NCI-H187 treated with DMSO at 0.1 percent for 48 hours (cell line): ENCODE measurements around the gene PCLO.
"Not testable (repeated sequence)": the region's sequence is repeated elsewhere in the genome, so short reads cannot be mapped to it uniquely, and the experiment has no call there.

Source experiments
- DNase-seq: peaks from one replicate; lab custom pipeline; 2025; lab: John Stamatoyannopoulos, UW

The PCLO gene

DNA sequence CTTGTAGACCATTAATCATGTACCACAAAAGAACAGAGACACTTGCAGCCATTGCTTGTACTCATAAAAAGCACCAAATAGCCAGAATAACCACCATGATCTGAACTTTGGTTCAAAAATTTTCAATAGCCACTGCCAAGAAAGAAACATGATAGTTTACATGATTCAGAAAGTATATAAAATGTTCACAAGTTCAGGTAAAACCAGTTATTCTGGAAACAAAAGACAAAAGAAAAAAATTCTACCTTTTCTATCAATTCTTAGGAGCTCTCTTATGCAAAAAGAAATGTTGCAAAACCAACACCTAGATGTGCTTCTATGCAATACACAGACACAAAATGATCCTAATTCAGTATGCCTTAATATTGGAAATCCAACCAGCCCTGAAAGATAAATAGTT lies 108.7 kb downstream of the PCLO start:
- no peak for DNase-seq

DNA sequence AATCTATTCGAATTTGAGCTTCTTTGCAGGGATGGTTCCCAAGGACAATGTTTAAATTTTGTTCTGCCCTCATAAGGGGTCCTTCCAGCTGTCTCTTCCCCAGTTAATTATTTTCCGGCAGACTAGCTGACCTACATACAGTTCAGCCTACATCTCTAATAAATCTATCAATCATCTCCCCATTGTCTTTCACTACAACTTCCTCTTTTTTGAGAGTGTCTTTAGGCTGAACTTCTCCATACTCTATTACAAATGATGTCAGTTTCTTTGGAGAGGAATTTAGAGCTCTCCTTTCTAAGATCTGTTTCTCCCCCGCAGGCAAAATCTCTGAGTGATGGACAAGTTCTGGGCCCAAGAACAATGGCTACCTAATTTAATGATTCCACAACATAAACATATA lies 122.2 kb downstream of the PCLO start:
- no peak for DNase-seq

DNA sequence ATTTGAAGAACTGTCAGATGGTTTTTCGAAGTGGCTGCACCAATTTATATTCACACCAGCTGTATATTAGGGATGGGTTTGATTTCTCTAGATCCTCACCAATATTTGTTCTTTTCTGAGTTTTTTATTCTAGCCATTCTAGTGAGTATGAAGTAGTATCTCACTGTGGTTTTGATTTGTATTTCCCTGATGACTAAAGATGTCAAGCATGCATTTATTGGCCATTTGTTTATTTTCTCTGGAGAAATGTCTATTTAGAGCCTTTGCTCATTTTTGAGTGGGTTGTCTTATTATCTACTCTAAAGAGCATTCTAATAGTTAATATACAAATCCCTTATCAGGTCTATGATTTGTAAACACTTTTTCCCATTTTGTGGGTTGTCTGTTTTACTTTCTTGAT lies 123.9 kb downstream of the PCLO start:
- no peak for DNase-seq

DNA sequence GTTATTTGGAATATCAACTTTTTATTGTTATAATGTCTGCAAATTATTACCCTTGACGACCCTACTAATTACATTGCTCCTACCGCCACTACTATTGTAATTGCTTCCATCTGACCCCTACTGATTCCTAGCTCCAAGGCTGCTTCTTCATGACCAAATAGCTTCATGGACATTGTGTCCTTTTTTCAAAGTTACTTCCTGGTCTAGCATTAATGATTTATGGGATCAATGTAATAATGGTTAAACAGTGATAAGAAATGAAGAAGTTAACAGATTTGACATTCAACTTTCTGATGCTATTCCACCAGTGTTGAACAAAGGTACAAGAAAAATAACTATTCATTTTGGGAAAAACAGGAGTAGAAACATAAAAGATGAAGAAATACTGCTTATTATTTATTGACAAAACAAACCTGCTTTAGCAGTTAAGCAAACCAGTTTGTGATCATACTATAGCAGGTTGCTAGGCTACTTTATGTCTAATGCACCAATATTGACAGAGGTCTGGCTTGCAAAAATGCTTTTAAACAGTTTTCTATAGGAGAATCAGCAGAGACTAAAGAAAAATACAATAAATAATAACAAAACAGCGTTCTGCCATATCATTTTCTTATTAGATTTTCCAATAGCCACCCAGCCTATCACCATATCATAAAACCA lies 125.8 kb downstream of the PCLO start:
- DNase-seq = no peak

DNA sequence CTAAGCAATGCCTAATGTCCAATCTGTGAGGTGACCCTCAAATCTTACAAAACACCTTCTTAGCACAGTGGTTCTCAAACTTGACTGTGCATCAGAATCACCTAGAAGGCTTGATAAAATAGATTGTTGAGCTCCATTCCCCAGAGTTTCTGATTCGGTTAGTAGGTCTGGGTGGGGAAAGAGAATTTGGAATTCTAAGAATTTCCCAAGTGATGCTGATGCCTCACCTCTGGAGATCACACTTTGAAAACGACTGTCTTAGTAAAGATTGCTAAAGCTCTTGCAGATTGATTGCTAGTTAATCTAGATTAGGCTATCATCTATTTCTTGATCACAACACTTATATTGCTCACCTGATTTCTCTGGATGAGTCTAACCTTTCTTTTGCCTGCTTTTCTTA lies 126.6 kb downstream of the PCLO start:
- no peak for DNase-seq

DNA sequence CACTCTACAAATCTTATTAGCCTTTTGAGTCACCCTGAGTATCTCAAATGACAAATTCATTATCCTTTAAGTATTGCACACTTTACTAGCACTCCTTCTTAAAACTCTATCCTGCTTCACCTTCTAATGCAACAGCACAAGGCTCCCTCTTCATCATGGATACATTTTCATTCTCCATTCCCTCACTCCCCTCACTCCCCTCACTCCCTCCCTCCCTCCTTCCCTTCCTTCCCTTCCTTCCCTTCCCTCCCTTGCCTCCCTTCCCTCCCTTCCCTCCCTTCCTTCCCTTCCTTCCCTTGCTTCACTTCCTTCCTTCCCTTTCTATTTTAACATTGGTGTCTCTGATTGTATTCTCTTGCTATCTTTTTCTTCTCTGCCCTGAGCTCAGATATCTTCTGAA lies 130.5 kb downstream of the PCLO start:
- no peak for DNase-seq

DNA sequence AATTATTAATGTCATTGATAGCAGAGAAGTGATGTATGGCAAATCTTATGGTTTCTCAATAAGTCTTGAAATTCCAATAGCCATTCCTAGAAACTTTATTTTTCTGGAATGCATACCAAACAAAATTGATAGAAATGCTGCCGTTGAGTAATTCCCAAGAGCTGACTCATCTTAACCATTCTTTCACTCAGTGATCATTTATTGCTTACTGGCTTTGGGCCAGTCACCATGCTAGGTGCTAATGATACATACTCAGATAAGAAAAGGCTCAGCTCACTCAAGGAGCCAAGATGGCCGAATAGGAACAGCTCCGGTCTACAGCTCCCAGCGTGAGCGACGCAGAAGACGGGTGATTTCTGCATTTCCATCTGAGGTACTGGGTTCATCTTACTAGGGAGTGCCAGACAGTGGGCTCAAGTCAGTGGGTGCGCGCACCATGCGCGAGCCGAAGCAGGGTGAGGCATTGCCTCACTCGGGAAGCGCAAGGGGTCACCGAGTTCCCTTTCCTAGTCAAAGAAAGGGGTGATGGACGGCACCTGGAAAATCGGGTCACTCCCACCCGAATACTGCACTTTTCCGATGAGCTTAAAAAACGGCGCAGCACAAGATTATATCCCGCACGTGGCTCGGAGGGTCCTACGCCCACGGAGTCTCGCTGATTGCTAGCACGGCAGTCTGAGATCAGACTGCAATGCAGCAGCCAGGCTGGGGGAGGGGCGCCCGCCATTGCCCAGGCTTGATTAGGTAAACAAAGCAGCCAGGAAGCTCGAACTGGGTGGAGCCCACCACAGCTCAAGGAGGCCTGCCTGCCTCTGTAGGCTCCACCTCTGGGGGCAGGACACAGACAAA lies 138.6 kb downstream of the PCLO start:
- not testable (repeated sequence) for DNase-seq

DNA sequence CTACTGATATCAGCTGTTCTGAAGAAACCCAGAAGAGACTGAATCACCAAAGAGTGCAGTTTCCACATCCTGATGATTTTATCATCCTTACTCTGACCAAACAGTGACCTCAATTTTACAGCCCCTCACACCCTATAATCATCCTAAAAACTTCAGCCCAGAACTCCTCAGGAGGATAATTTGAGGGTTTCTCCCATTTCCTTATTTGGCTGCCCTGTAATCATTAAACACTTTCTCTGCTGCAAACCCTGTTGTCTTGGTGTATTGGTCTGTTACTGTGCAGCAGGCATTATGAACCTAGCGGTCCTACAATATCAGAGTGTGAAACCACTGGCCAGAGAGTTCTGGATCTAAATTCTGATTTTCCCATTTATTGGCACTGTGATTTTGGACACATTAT lies 141.7 kb downstream of the PCLO start:
- DNase-seq = no peak

DNA sequence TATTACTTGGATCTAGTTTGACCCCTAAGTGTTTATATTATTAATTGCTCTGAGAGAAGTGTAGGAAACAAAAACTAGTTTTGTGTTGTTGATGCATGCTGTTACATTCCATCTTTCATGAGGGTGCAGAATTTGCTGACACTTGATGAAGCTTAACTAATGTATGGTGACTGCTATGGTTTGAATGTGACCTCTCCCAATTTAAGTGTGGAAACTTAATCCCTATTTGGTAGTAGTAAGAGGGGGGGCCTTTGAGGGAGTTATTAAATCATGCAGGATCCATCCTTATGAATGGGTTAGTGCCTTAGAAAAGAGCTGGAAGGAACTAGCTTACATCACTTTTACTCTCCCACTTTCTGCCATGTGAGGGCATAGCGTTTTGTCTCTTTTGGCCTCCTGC lies 142.5 kb downstream of the PCLO start:
- DNase-seq = no peak

DNA sequence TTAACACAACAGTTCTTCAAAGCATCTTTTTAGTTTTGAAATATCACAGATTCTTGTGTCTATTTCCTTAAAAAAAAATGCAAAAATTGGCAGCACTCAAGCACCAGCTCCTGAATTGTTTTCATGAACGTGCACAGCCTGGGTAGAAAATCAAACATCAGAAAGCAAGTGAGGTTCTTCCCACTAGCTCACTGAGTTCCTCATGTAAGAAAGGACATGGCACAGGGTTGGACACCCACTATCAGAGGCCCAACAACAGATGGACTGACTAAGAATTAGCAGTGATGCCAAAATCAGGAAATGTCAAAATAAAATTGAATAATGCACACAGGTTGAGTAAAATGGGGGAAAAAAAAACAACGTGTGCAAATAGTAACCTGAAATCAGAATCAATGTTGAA lies 146.8 kb downstream of the PCLO start:
- no peak for DNase-seq

DNA sequence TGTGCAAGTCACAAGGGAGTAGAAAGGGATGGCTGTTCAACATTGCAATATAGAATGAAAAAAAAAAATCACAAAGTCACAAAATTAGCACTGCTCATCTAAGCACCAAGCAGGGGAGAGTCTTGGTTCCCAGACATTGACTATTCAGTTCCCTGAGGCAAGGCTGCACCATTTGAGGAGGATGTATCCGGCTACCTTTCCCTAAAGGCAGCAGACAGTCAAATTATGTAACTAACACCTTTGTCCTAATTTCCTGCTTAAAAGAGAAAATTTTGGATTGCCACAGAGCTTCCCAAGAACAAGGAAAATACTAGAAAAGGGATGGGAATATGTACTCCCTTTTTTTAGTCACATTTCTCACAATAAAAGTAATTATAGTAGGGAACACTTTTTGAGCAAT lies 148.1 kb downstream of the PCLO start:
- DNase-seq = no peak

DNA sequence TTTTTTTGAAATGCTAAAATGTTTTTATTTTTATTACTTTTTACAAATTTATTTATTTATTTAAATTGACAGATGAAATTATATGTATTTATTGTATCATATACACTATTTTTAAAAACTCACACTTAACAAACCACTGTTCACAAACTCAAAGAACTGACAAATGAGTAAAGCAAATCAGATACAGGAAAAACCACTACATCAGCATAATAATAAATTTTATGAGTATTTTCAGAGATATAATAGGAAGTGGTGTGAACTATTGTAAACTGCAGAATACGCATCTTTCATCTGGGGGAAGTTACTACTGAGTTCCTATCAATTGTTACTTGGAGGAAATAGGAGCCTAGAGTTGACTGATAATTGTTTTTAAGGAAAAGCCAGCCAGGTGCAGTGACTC lies 150.7 kb downstream of the PCLO start:
- no peak for DNase-seq

DNA sequence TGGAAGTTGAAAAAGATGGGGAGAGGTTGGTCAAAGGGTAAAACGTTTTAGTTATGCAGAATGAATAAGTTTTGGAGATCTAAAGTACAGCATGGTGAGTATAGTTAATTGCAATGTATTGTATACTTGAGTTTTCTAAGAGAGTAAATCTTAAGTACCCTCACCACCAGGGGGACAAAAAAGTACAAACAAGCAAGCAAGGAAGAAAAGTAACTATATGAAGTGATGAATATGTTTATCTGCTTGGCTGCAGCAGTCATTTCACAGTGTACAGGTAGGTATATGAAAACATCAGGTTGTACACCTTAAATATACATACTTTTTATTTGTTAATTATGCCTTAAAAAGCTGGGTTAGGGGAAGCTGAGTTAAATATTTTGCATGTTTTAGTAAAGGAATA lies 157.3 kb downstream of the PCLO start:
- no peak for DNase-seq

DNA sequence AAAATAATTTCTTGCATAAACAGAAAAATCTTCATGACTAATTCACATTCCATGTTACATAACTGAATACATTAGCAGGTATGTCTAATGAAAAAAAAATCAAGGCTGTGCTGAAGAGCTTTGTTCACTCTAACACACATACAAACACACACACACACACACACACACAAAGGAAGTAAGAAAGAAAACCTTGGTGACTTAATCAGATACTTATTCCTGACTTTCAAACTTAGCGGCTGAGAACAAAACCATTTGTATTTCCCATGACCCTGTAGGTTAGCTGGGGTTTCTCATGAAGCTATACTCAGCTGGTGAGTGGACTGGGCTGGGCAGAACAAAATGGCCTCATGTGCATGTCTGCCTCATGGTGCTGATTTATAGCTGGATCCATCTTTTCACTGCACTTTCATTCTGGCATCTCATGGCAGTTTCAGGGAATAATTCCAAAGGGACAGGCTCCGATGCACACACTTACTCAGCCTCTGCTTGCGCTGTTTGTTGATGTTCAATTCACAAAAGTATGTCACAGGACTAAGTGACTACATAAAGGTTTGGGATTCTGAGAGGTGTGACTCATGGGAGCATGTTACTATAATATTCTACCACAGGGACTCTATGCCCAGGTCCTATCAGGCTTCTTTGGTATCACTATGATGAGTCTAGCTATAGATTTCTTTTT lies 161.2 kb downstream of the PCLO start:
- no peak for DNase-seq

DNA sequence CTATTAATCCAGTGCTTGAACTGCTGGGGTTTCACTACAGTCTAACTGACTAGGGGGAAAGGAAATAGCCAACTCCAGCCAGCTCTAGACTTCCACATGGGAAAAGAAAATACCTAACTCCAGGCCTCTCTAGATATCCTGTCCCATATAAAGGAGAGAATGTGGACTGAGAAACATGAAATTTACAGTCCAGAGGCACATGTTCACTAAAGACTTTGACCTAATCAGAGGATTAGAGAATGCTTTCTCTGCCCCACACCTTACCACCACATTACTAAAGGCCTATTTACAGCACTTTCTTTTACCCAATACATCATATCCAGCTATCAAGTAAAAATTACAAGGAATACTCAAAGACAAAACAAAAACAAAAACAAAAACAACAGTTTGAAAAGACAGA lies 164.2 kb downstream of the PCLO start:
- DNase-seq = no peak

DNA sequence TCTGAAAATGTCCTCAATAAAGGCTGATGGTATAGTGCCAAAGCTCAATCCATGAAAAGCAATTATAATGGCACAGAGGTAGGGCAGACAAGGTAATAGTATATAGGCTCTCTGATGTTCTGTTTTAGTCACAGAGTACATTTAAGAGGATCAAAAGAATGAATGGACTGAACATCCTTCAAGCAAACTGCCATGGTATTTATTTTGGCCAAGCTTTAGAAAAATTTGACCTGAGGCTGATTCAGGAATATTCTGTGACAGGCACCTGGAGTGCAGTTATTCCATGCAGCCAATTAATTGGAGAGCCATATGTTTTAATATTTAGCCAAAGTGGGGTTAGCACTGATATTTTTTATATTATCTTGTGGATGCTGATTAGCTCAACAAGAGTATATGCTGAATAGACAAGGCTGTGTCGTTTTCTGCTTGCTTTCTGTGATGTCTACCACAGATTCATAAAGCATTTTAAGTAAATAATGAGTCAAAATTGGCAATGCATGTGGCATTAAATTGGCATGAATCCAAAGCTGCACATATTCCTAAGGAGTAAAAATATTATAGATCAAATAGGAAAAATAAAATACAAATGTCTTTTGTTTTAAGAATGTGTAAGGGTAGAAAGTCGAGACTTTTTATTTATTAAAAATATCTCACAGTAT lies 177.4 kb downstream of the PCLO start:
- DNase-seq = no peak

DNA sequence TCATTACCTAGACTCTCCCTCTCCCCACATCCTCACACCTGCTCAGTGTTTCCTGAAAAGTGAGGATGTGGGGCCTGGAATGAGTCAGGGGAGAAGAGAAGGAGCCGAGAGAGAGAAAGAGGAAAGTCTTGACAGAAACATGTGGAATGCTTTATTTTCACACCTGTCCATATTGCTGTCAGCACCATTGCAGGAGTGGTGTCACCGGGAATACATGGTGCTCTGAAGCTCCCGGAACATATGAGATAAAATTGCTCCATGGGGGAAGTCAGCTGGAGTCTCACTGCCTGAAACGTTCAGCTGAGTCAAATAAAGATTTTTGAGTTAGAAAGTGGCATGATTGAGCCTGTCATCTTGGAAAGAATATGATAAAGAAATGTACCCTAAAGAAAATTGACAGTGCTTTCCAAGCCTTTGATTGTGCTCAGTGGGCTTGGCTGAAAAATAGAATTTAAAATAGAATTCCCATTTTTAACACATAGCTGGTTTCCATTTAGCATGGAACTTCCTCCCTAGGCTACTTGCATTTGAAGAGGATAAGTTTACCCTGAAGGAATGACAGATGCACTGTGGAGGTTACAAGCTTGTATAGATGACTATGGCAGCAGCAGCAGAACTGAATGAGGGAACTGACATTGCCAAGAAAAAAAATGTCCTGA lies 182.4 kb downstream of the PCLO start:
- no peak for DNase-seq

DNA sequence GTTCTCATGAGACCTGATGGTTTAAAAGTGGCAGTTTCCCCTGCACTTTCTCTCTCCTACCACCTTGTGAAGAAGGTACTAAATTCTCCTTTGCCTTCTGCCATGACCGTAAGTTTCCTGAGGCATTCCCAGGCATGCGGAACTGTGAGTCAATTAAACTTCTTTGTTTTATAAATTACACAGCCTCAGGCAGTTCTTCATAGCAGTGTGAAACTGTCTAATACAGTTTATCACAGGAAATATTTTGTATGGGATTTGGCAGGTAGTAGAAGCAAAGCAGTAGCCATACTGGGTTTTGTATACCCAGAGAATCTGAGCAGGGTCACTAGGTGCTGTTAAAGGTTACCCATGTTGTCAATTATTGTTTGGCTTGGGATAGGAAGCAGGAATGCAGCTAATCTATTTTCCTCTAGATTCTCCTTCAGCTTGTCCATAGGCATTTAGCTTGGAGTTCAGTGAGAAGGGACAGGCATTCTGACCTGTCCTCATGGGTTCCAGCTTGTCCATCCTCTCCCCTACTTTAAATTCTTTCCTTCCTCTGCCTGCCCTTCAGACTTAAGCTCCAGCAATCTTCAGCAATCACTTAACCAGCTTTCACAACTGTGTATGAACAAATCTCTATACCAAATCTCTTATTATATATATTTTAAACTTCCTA lies 186.7 kb downstream of the PCLO start:
- no peak for DNase-seq

DNA sequence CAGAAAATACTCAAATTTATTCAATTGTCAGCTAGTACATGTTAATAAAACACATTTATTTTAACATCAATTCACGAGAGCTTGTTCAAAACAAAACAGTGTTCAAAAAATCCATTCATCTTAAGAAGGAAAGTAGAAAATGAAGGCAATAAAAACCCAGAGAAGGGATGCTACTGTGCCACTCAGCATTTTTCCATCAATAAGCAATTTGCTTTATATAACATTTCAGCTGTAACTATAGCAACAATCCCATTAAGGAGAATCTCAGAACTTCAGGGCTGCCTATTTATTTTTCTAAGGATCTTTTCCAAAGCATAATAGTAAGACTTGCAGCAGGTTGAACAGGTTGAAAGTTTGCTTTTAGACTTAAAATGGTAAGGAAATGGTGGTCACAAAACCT lies 190.5 kb downstream of the PCLO start:
- no peak for DNase-seq

DNA sequence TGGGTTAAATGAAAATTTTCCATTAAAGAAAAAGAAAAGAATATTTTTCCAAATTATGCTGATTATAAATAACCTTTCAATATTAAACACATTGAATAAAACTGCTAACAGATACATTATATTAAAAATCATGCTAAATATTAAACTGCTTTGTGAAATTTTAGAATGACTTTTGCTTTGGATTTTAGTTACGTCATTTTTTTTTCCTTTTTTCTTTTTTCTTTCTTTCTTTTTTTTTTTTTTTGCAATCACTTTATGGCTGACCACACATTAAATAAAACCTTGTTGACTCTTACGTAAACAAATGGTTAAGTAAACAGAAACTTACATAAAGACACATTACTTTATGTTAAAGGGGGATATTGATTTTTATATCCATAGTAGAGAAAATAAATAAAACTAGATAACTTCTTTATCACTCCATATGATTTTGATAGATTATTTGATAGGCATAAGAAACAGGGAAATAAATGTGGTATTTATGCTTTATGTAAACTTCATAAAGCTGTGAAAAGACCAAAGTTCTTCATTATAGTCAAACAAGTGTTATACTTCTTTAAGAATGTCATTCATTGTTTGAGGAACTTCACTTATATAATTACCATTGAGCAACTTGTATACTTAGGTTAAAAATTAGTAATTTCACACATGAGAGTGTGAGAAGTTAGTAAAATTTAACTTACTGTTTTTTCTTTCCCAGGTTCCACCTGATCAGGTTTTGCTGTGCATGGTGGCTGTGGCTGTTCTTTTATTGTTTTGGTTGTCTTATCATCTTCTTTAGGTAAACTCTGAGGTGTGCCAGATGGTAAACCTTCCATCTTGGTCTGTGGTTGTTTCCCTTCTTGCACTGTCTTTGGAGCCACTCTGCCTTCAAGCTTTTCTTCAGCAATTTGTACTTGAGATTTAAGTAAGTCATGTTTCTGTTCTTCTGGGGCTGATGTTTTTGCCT lies 197.3 kb downstream of the PCLO start:
- no peak for DNase-seq
